Transverse colon (tissue), 4 donors: ENCODE results near the gene UTRN. TPM values are rescaled to one million over a fixed set of nuclear protein-coding genes. Genes with fewer than 3 reads are reported as not detected.

ENCODE experiments used
- DNase-seq: peaks from one replicate; pipeline ENCODE4 v3.0.0-alpha.2; 2019
- H3K27ac ChIP-seq, 4 donors: fragments of 200-600 bp; sonication (generic); 2 replicates each; pipeline ENCODE4 v1.5.1; 2016 to 2018; ENCODE audit warnings: inconsistent platforms in 4 of 4
- H3K27me3 ChIP-seq: fragments of 200-600 bp; sonication (generic); 2 replicates; pipeline ENCODE4 v1.5.1; 2017; ENCODE audit warnings: inconsistent platforms
- H3K36me3 ChIP-seq, 4 donors: fragments of 200-600 bp; sonication (generic); 2 replicates each; pipeline ENCODE4 v1.5.1; 2017 to 2019; ENCODE audit warnings: inconsistent platforms in 4 of 4
- H3K4me1 ChIP-seq, 4 donors: fragments of 200-600 bp; sonication (generic); 2 replicates each; pipeline ENCODE4 v1.5.1; 2017 to 2020; ENCODE audit warnings: inconsistent platforms in 4 of 4
- H3K4me3 ChIP-seq, 4 donors: fragments of 200-600 bp; sonication (generic); 1 replicate in 1 of 4; 2 replicates in 3 of 4; pipeline versions ENCODE4 v1.5.1 to v1.6.1; 2017 to 2019; ENCODE audit warnings: inconsistent platforms in 4 of 4
- H3K9me3 ChIP-seq, 2 donors: fragments of 200-600 bp; sonication (generic); 2 replicates each; pipeline ENCODE4 v1.5.1; 2017 to 2019; ENCODE audit warnings: inconsistent platforms in 2 of 2
- EP300 ChIP-seq: sonication (generic); formaldehyde crosslinking; IDR thresholded peaks from one replicate; pipeline ENCODE4 v1.6.1; 2017; ENCODE audit warnings: antibody characterized with exemption, low read depth
- POLR2A ChIP-seq: fragments of 450-650 bp; IDR thresholded peaks from one replicate; pipeline ENCODE4 v1.6.1; 2016; ENCODE audit warnings: antibody characterized with exemption, mild to moderate bottlenecking, moderate library complexity
- POLR2AphosphoS5 ChIP-seq, 3 donors: sonication (generic); formaldehyde crosslinking; IDR thresholded peaks; one replicate each; pipeline ENCODE4 v1.6.1; 2016; ENCODE audit warnings: antibody characterized with exemption in 3 of 3
- WGBS, 2 donors: methylation state at CpG; one replicate each; pipeline ENCODE4 v1.1.5; 2018; ENCODE audit warnings: low coverage in 1 of 2; 5-methylcytosine and 5-hydroxymethylcytosine counted together
- in situ Hi-C, 4 donors: fragments of 200-750 bp; cut with MboI; loops; one replicate each; pipeline versions ENCODE4 v1.15.0 to v1.15.1; 2017; ENCODE audit warnings: low sequenced_read_pairs in 3 of 4, low pct_ligation_motif_present in 1 of 4, low pct_unique_long_range_greater_than_20kb in 1 of 4
- intact Hi-C: fragments of 100-400 bp; cut with DNase I; formaldehyde crosslinking; loops from one replicate; pipeline ENCODE4 v1.15.1; 2023; ENCODE audit warnings: low total_unique reads
- total RNA-seq, 4 donors: library from RNA; depleted of rRNA; stranded (reverse); fragments of >200 nt; gene quantifications; one replicate each; pipeline ENCODE4 v1.1.0, GENCODE V29; 2016
- TF ChIP-seq, protein P1 (sequence below), 5 experiments: fragments of 200-600 bp in 3 of 5; fragments of 450-650 bp in 2 of 5; sonication (generic) in 3 of 5; IDR thresholded peaks; 1 replicate in 2 of 5; 2 replicates in 3 of 5; pipeline ENCODE4 v1.5.1; 2016 to 2017; ENCODE audit warnings: antibody characterized with exemption in 5 of 5, inconsistent platforms in 3 of 5, mild to moderate bottlenecking in 2 of 5, moderate library complexity in 1 of 5

Gene UTRN
- total RNA-seq, 4 donors from 2014 or later = 42.3 to 134 (median 94.1) TPM

DNA sequence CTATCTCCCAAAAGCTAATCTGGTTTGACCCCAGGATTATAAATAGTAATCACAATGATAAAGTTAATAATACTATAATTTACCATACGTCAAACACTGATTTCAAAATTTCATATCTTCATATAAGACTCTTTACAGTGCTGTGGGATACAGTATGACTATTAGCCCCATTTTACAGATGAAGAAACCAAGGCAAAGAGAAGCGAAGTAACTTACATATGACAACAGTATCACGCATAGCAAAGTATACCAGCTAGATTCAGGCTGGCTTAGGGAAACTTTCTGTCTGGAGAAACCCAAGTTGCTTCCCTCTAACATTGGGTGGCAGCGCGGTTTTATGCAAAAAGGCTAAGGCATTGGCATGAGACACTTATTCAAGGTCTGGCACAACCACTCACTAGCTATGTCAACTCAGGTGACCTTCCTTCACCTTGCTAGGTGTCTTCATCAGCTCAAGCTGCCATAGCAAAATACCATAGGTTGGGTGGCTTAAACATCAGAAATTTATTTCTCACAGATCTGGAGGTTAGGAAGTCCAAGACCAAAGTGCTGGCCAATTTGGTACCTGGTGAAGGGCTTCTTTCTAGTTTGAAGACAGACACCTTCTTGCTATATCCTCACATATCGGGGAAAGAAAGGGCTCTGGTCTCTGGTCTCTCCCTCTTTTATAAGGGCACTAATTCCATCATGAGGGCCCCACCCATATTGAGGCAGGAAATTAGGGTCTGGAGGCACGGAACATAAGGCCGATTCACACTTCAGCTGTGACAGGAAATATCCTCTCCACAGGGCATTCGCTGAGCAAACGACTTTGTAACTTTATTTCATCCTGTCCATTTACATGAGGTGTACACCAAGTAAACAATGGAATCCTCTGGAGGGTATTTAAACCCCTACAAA, 22.4 kb upstream of the UTRN start:
- no peak for TF ChIP-seq EP300
- TF ChIP-seq POLR2AphosphoS5 (IDR thresholded peaks at IDR 0.05) = no peak
- TF ChIP-seq, protein P1, sequence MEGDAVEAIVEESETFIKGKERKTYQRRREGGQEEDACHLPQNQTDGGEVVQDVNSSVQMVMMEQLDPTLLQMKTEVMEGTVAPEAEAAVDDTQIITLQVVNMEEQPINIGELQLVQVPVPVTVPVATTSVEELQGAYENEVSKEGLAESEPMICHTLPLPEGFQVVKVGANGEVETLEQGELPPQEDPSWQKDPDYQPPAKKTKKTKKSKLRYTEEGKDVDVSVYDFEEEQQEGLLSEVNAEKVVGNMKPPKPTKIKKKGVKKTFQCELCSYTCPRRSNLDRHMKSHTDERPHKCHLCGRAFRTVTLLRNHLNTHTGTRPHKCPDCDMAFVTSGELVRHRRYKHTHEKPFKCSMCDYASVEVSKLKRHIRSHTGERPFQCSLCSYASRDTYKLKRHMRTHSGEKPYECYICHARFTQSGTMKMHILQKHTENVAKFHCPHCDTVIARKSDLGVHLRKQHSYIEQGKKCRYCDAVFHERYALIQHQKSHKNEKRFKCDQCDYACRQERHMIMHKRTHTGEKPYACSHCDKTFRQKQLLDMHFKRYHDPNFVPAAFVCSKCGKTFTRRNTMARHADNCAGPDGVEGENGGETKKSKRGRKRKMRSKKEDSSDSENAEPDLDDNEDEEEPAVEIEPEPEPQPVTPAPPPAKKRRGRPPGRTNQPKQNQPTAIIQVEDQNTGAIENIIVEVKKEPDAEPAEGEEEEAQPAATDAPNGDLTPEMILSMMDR (IDR thresholded peaks at IDR 0.05) = no peak
- no peak for TF ChIP-seq POLR2A
- Histone ChIP-seq H3K4me1 (peaks cover 0 to 20% (median 8%) of the 10 kb centered on the region in 4 donors), H3K4me3 (no peak overlapping the region), H3K27ac (no peak overlapping the region), H3K36me3 (no peaks in the 10 kb centered on the region), H3K9me3 (no peaks in the 10 kb centered on the region), H3K27me3 (no peaks in the 10 kb centered on the region)
- DNase-seq = peak; percentile 24
- in situ Hi-C loops (no loop called here), intact Hi-C loops (no loop called here)
- 90 to 97% methylated on average over 5 to 10 of the region's 10 CpGs for WGBS, 2 donors

DNA sequence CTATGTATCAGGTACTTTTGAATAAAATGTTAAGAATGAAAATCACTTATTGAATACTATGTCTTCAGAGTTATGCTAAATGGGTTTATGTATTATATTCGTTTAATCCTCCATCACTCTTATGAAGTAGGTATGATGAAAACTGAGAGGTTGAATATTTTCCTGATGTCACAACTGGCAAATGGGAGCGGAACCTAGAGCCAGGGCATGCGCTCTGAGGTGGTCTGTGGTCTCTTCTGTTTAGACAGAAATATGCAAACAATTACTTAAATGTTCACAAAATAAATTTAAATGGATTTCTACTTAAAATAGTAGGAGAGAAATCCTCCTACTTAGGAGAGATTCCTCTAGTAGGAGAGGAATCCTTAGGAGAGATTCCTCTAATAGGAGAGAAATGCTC, 21.3 kb upstream of the UTRN start:
- TF ChIP-seq EP300 (no peak), POLR2AphosphoS5 (IDR thresholded peaks at IDR 0.05) (no peak), POLR2A (no peak)
- TF ChIP-seq, protein P1 (IDR thresholded peaks at IDR 0.05) = no peak
- 83 to 85% methylated on average over 3 of the region's 3 CpGs for WGBS, 2 donors
- H3K36me3 ChIP-seq = no peaks in the 10 kb centered on the region
- in situ Hi-C loops (no loop called here), intact Hi-C loops (no loop called here)
- H3K27ac ChIP-seq = peak overlapping the region; percentile 23 to 46 (median 34)
- no peak overlapping the region for H3K4me3 ChIP-seq
- H3K9me3 ChIP-seq = no peaks in the 10 kb centered on the region
- no peaks in the 10 kb centered on the region for H3K27me3 ChIP-seq
- no peak for DNase-seq
- H3K4me1 ChIP-seq = peaks cover 0 to 20% (median 8%) of the 10 kb centered on the region in 4 donors

DNA sequence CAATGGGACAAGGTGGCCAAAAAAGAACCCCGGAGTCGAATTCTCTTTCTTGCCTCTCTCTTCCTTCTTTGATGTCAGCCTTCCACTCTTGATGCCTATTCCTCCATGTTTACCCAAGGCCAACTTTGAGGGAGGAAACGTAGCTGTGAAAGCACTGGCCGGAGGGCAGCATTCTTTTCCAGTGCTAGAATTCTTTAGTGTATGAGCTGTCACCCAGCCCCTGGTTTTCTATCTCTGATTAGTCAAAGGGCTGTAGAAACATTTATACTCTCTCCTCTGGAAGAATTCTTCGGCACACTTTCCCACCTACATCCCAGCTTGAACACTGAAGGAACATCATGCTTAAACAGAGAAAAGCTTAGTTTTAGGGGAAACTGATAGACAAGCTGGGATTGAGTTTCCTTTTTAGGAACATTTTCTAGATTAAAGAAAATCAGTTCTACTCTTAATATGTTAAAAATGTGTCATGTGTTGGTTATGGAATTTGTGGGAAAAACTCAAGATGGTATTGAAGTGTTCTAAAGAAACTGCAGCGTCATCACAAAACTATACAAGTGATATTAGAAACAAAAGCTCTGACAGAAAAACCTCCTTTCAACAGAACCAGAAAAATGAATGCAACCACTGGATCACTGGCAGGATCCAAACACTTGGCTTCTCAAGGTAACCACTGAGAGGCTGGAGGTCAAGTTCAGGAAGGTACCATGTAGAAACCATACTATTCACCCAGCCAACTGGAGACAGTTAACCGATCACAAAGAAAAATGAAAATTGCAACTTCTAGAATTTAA, 20.7 kb upstream of the UTRN start:
- H3K27ac ChIP-seq = peak overlapping the region; percentile 23 to 46 (median 34)
- peaks cover 0 to 20% (median 8%) of the 10 kb centered on the region in 4 donors for H3K4me1 ChIP-seq
- H3K9me3 ChIP-seq = no peaks in the 10 kb centered on the region
- TF ChIP-seq, protein P1 (IDR thresholded peaks at IDR 0.05) = no peak
- TF ChIP-seq POLR2A (no peak), POLR2AphosphoS5 (IDR thresholded peaks at IDR 0.05) (no peak), EP300 (no peak)
- in situ Hi-C loops (no loop called here), intact Hi-C loops (no loop called here)
- WGBS, 2 donors = 51 to 73% methylated on average over 5 to 7 of the region's 7 CpGs
- H3K27me3 ChIP-seq = no peaks in the 10 kb centered on the region
- no peak overlapping the region for H3K4me3 ChIP-seq
- no peak for DNase-seq
- no peaks in the 10 kb centered on the region for H3K36me3 ChIP-seq

DNA sequence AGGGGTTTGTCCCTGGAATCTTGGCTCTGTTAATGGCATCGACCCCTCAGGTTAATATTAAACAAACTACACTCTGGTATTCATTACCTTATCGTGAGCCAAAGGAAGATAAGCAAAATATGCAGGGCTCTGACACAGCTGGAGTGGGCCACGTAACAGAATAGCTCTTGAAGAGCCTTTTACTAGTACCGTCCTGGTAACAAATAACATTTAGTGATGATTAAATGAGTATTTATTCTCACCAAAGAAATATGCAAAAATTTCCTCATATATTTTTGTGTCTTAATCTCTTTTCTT, 20.1 kb upstream of the UTRN start:
- no peaks in the 10 kb centered on the region for H3K27me3 ChIP-seq
- no peak overlapping the region for H3K4me3 ChIP-seq
- TF ChIP-seq, protein P1 (IDR thresholded peaks at IDR 0.05) = no peak
- DNase-seq = no peak
- peaks cover 0 to 20% (median 8%) of the 10 kb centered on the region in 4 donors for H3K4me1 ChIP-seq
- intact Hi-C loops (no loop called here), in situ Hi-C loops (no loop called here)
- H3K9me3 ChIP-seq = no peaks in the 10 kb centered on the region
- H3K36me3 ChIP-seq = no peaks in the 10 kb centered on the region
- WGBS, 2 donors = 77 to 88% methylated on average over 3 to 4 of the region's 4 CpGs
- peak overlapping the region; percentile 23 to 46 (median 34) for H3K27ac ChIP-seq
